Activated gamma-delta T cell (primary cell): ENCODE data around the gene ELSPBP1.
"Not testable (repeated sequence)": the region's sequence is repeated elsewhere in the genome, so short reads cannot be mapped to it uniquely, and the experiment has no call there.

Experiments used
- DNase-seq: peaks from one replicate; lab custom pipeline; 2025; lab: John Stamatoyannopoulos, UW

ELSPBP1 gene

GRCh38 chr19:48041877-48042580, 47.6 kb downstream of the ELSPBP1 start:
- DNase-seq, result no peak

DNA sequence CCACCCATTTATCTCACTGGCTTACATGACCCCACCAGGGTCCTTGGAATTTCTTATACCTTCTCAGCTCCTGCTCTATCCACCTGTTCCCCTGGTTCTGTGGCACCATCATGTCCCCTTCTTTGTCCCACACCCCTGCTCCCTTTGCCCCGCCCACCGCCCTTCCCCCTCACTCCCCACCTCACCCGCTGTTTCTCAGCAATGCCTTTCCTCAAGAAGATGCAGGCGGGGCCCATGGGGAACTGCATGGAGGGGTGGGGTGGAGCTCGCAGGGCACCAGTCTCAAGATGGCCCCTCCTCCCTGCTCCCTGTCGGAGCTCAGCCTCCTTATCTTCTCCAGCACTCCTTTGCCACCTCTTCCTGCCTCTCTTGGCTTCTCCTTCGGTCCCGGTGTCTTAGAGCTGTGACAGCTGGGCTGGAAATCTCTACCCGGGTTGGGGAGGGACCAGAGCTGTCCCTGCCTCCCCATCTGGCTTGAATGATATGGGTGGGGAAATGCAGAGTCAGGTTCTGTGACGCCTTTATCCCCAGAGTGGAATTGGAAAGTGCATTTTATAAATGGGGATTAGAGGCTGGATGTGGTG, 49.3 kb downstream of the ELSPBP1 start, which contains the start of gene CABP5:
CABP5 (minus strand) TSS at position 405 of the 584 bp plus-strand sequence; CDS start at position 248, 157 bp downstream.
- no peak for DNase-seq

DNA sequence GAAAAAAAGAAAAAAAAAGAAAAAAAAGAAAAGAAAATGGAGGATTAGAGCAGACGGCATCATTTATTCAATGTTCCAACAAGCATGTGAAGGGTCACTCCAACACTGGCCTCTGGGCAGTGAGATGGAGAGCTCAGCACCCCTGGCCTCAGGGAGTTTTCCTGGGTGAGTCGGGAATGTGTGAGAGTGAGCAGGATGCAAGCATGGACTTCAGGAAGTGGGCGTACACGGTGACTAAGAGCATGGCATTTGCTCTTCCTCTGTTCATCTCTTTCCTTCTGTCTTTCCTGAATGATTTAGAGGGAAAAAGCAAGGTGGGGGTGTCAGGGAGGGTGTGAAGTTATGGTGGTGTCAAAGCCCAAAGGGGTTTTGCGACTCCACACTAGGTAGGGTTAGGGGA, 50.1 kb downstream of the ELSPBP1 start:
- no peak for DNase-seq

GRCh38 chr19:48051335-48052033, 57.1 kb downstream of the ELSPBP1 start:
- no peak for DNase-seq

- no peak for DNase-seq
Measured at GRCh38 chr19:48053076-48053475, 58.6 kb downstream of the ELSPBP1 start.

- DNase-seq, result no peak
Measured at GRCh38 chr19:48053856-48054255, 59.4 kb downstream of the ELSPBP1 start.

DNA sequence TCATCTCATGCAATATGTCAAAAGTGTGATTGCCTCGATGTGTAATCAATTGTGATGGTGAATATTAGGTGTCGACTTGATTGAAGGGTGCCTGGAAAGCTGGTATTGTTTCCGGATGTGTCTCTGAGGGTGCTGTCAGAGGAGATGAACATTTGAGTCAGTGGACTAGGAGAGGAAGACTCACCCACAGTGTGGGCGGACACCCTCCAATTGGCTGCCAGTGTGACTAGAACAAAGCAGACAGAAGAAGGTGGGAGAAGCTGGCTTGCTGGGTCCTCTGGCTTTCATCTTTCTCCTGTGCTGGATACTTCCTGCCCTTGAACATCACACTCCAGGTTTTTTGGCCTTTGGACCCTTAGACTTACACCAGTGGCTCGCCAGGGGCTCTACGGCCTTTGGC, 64.9 kb downstream of the ELSPBP1 start:
- DNase-seq, result no peak

DNA sequence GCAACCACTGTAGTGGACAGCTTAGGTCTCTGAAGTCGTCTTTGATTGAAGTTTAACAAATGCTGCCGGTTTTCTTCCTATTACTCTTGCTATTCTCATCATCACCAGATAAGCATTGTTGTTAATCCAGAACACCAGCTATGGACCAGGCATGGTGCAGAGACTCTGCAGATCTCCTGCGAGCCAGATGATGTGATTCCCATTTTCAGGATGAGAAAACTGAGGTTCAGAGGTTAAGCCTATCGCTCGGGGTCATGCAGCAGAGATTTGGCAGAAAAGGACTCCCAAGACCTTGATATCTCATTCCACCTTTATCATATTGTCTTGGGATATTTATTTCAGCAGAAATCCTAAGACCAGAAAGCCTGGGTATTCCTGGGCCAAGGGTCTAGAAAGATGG, 65.9 kb downstream of the ELSPBP1 start:
- DNase-seq, result no peak

GRCh38 chr19:48061401-48062344, 67.2 kb downstream of the ELSPBP1 start:
- no peak for DNase-seq

DNA sequence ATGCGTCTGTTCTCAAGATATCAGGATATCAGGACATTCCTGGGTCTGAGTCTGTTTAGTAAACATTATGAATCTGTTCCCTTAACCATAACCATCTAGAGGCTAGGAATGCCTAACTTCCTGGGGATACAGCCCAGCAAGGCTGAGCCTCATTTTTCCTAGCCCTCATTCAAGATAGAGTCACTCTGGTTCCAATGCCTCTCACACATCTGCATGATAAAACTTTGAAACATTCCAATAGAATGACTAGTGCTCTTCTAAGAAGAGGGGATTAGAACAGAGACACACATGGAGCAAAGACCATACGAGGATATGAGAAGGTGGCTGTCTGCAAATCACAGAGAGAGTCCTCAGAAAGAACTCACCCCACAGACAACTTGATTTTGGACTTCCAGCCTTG, 70.1 kb downstream of the ELSPBP1 start:
- DNase-seq, result no peak

DNA sequence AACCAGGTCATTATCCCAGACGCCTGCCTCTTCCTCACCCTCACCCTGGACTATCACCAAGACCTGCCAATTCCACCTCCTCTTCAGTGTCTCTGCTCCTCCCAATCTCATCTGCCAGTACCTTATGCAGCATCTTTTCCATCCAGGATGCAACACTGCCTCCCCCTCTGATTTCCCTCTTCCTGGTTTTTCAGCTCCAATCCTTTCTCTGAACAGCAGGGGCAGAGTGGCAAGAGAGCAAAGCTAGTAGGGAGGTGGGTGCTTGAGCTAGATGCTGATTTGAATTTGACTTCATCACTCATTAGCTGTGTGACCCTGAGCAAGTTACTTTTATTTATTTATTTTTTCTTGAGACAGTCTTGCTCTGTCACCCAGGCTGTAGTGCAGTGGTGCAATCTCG, 75.0 kb downstream of the ELSPBP1 start:
- no peak for DNase-seq

DNA sequence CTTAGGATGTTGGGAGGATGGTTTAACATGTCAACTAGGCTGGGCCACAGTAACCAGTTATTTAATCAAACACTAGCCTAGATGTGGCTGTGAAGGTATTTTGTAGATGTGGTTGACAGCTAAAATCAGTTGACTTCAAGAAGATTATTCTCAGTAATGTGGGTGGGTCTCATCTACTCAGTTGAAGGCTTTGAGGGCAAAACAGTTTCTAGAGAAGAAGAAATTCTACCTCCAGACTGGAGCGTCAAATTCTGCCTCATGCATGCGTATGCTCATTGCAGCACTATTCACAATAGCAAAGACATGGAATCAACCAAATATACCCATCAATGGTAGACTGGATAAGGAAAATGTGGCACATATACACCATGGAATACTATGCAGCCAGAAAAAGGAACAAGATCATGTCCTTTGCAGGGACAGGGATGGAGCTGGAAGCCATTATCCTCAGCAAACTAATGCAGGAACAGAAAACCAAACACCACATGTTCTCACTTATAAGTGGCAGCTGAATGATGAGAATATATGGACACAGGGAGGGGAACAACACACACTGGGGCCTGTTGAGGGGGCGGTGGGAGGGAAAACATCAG, 75.8 kb downstream of the ELSPBP1 start:
- DNase-seq, result not testable (repeated sequence)
